GM18858 (cell line): ENCODE measurements around the gene PPP1CB.

ENCODE experiments used
- ATAC-seq: cut with Tn5 transposase; IDR thresholded peaks from one replicate; pipeline ENCODE4 v1.9.1; 2021; ENCODE audit not compliant: unreplicated experiment

The PPP1CB gene

DNA sequence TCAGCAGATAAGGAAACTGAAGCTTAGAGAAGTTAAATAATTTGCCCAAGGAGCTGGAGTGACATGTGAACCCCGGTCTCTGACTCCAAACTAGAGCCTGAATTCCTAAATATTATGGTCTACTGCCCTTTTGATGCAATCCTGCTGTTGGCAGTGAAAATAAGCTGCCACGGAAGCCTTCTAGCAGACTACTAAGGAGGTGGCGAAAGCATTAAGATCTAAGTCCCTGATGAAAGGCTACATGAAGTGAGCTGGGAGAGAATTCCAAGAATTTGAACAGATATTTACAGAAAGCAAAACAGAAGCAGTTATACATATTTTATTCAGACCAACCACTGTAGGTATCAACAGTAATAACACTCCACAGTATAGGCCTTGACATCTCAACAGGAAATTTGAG, 90.4 kb downstream of the PPP1CB start:
- no peak for ATAC-seq
